B cell (primary cell): Measurements from ENCODE around the gene RHCE. TPM values are rescaled to one million over a fixed set of nuclear protein-coding genes. Genes with fewer than 3 reads are reported as not detected.
"Not testable (repeated sequence)": the region's sequence is repeated elsewhere in the genome, so short reads cannot be mapped to it uniquely, and the experiment has no call there.

Source experiments
- ATAC-seq: fragments of 200-7000 bp; cut with Tn5 transposase; one replicate; pipeline ENCODE4 v1.10.0; 2021; ENCODE audit warnings: low read depth, mild to moderate bottlenecking, moderate number of reproducible peaks, moderate library complexity
- CTCF ChIA-PET: fragments of 350-600 bp; sonication (Branson Sonifier 250); formaldehyde crosslinking; loops from one replicate; lab custom pipeline; 2021; ENCODE audit warnings: antibody characterized with exemption, inconsistent platforms; lab: Charles Lee
- POLR2A ChIA-PET: fragments of 350-600 bp; sonication (Branson Sonifier 250); formaldehyde crosslinking; loops from one replicate; lab custom pipeline; 2021; ENCODE audit warnings: antibody characterized with exemption; lab: Charles Lee
- DNase-seq: peaks from one replicate; pipeline ENCODE4 v3.0.0; 2013
- H2AFZ ChIP-seq: 2 replicates; pipeline ENCODE4 v1.6.1; 2012; ENCODE audit warnings: mild to moderate bottlenecking, low read depth, low read length; ENCODE audit not compliant: insufficient read depth, poor library complexity, severe bottlenecking
- H3K27ac ChIP-seq, 2 donors: 1 replicate in 1 of 2; 2 replicates in 1 of 2; pipeline ENCODE4 v1.5.1; 2012 to 2013; ENCODE audit warnings: low read length in 2 of 2, mild to moderate bottlenecking in 2 of 2, moderate library complexity in 1 of 2
- H3K27me3 ChIP-seq, 4 experiments: fragments of 200-600 bp in 1 of 4; sonication (generic) in 1 of 4; replicated peaks in 1 of 4; 1 replicate in 2 of 4; 2 replicates in 2 of 4; pipeline versions ENCODE4 v1.6.1 to v1.7.0; 2013 to 2016; ENCODE audit warnings: low read length in 3 of 4, mild to moderate bottlenecking in 2 of 4, mixed read lengths in 1 of 4, moderate library complexity in 1 of 4; ENCODE audit not compliant: insufficient read depth in 4 of 4, control insufficient read depth in 3 of 4; ENCODE audit errors: control extremely low read depth in 1 of 4
- H3K36me3 ChIP-seq, 2 experiments: replicated peaks in 1 of 2; 1 replicate in 1 of 2; 2 replicates in 1 of 2; pipeline versions ENCODE4 v1.6.1 to v1.7.1; 2013; ENCODE audit warnings: low read length in 1 of 2; ENCODE audit not compliant: insufficient read depth in 2 of 2, control insufficient read depth in 1 of 2; ENCODE audit errors: control extremely low read depth in 1 of 2, extremely low read depth in 1 of 2
- H3K4me1 ChIP-seq, 2 donors: fragments of 200-600 bp in 1 of 2; sonication (generic) in 1 of 2; 1 replicate in 1 of 2; 2 replicates in 1 of 2; pipeline versions ENCODE4 v1.5.1 to v1.6.1; 2013 to 2017; ENCODE audit warnings: low read length in 2 of 2; ENCODE audit not compliant: control insufficient read depth in 2 of 2, insufficient read depth in 2 of 2
- H3K4me2 ChIP-seq: replicated peaks from 2 replicates; pipeline ENCODE3; 2012; ENCODE audit warnings: mild to moderate bottlenecking, low read depth, low read length; ENCODE audit not compliant: poor library complexity, severe bottlenecking
- H3K4me3 ChIP-seq, 5 experiments: fragments of 200-600 bp in 1 of 5; sonication (generic) in 1 of 5; 1 replicate in 3 of 5; 2 replicates in 2 of 5; pipeline versions ENCODE4 v1.5.1 to v1.7.0; 2011 to 2016; ENCODE audit warnings: low read length in 4 of 5, mild to moderate bottlenecking in 4 of 5, low read depth in 2 of 5, control low read depth in 1 of 5, moderate library complexity in 1 of 5; ENCODE audit not compliant: insufficient read depth in 1 of 5; ENCODE audit errors: control extremely low read depth in 1 of 5, extremely low read depth in 1 of 5
- H3K79me2 ChIP-seq: fragments of 200-600 bp; sonication (generic); one replicate; pipeline ENCODE4 v1.6.0; 2016; ENCODE audit warnings: low read length; ENCODE audit not compliant: control insufficient read depth, insufficient read depth
- H3K9ac ChIP-seq: fragments of 200-600 bp; sonication (generic); 2 replicates; pipeline ENCODE4 v1.6.1; 2017; ENCODE audit warnings: mild to moderate bottlenecking, low read length, moderate library complexity
- H3K9me3 ChIP-seq, 3 donors: one replicate each; pipeline versions ENCODE4 v1.6.1 to v1.7.1; 2013; ENCODE audit warnings: low read length in 2 of 3; ENCODE audit not compliant: control insufficient read depth in 2 of 3, insufficient read depth in 1 of 3; ENCODE audit errors: control extremely low read depth in 1 of 3
- H4K20me1 ChIP-seq: 2 replicates; pipeline ENCODE4 v1.6.0; 2012; ENCODE audit warnings: mild to moderate bottlenecking, low read length; ENCODE audit not compliant: insufficient read depth, control insufficient read depth, poor library complexity, severe bottlenecking
- H3K27ac Mint-ChIP-seq: one replicate; pipeline ENCODE4 v1.8.0; 2021; ENCODE audit warnings: mixed read lengths
- H3K27me3 Mint-ChIP-seq: one replicate; pipeline ENCODE4 v1.8.0; 2021; ENCODE audit warnings: mixed read lengths
- H3K4me1 Mint-ChIP-seq: one replicate; pipeline ENCODE4 v1.8.0; 2021; ENCODE audit warnings: mixed read lengths
- H3K4me3 Mint-ChIP-seq: one replicate; pipeline ENCODE4 v1.8.0; 2021; ENCODE audit warnings: mixed read lengths
- H3K9me3 Mint-ChIP-seq: one replicate; pipeline ENCODE4 v1.8.0; 2022; ENCODE audit warnings: mixed read lengths; ENCODE audit not compliant: insufficient read depth
- WGBS: methylation state at CpG from one replicate; pipeline ENCODE4 v1.1.5; 2013; ENCODE audit warnings: missing lambda C conversion rate; ENCODE audit not compliant: insufficient coverage; 5-methylcytosine and 5-hydroxymethylcytosine counted together
- intact Hi-C: fragments of 100-400 bp; cut with micrococcal nuclease; formaldehyde crosslinking; loops from one replicate; pipeline ENCODE4 v1.10.0; 2022
- polyA plus RNA-seq: library from polyadenylated mRNA; depleted of rRNA; stranded (reverse); fragments of >200 nt; gene quantifications from 2 replicates; pipeline ENCODE4 v1.2.3, GENCODE V29; 2012
- total RNA-seq, 2 donors: library from RNA; stranded (reverse); fragments of 120-200 nt in 1 of 2; gene quantifications; 1 replicate in 1 of 2; 2 replicates in 1 of 2; pipeline versions ENCODE4 v1.2.3 to v1.2.4, GENCODE V29; 2013 to 2022

The RHCE gene
- total and polyA plus RNA-seq, 2 donors (not counting 1 experiment from before 2014, with no cell fraction given): 0.28 TPM; not detected in 1

- H3K4me1 ChIP-seq, DNase-seq, intact Hi-C loops, H3K9me3 ChIP-seq, H3K36me3 ChIP-seq, H3K4me3 Mint-ChIP-seq, H2AFZ ChIP-seq, H3K4me3 ChIP-seq, H3K27ac ChIP-seq, H3K4me1 Mint-ChIP-seq, H3K27me3 ChIP-seq, H3K4me2 ChIP-seq, ATAC-seq, H3K27me3 Mint-ChIP-seq, POLR2A ChIA-PET, H4K20me1 ChIP-seq, H3K9ac ChIP-seq, H3K79me2 ChIP-seq, H3K27ac Mint-ChIP-seq, H3K9me3 Mint-ChIP-seq: not testable (repeated sequence)
- CTCF ChIA-PET: interaction anchor here (0.7 kb wide), 2 partner anchors 82 to 127 kb away, joined by 4 read pairs; no protein-coding TSS in a partner anchor
- WGBS: 100% methylated on average over 1 of the region's 10 CpGs
Observed at GRCh38 chr1:25409641-25410427, 10.8 kb downstream of the RHCE start.

DNA sequence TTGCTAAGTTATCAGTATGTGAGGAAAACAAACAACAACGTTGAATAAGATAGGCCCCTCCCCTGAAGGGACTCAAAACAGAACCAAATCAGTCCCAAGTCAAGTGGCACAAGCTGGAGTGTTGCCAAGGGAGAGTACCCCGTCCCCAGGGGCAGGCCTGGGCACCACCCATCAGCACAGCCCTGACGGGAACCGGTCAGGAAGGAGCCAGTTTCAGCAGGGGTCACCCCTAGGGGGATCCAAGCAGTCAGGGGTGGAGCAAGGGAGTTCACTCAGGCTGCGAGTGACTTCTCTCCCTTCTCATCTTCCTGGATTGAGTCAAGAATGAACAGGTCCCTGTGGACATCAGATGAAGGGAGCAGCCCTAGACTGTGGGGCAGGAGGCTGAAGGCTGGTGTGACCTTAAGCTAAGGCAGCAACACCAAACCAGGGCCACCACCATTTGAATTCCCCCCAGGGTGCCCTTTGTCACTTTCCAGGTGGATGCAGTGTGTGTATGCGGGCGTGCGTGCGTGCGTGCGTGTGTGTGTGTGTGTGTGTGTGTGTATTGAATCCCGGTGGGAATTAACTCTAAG lies 14.8 kb downstream of the RHCE start:
- H3K27me3 Mint-ChIP-seq: peaks cover 12% of the 10 kb centered on the region
- intact Hi-C loops: not testable (repeated sequence)
- CTCF ChIA-PET: interaction anchor here (0.8 kb wide), 1 partner anchor 119 kb away, joined by 4 read pairs; no protein-coding TSS in a partner anchor

More for the DNA sequence above, 14.8 kb downstream of the RHCE start:
- H3K4me1 ChIP-seq, H3K4me1 Mint-ChIP-seq, POLR2A ChIA-PET, H3K4me3 ChIP-seq, H3K9me3 ChIP-seq, H4K20me1 ChIP-seq, H3K4me2 ChIP-seq, H2AFZ ChIP-seq, H3K36me3 ChIP-seq, H3K9me3 Mint-ChIP-seq, H3K4me3 Mint-ChIP-seq, H3K27me3 ChIP-seq, H3K79me2 ChIP-seq, H3K27ac ChIP-seq, DNase-seq, H3K9ac ChIP-seq, H3K27ac Mint-ChIP-seq: not testable (repeated sequence)
- ATAC-seq: peak; percentile 36
- WGBS: no CpG with 5 or more reads among the region's 12 CpGs
